ENCODE measurements around the gene CITED1. TPM values are rescaled to one million over a fixed set of nuclear protein-coding genes. Genes with fewer than 3 reads are reported as not detected.

CITED1 gene
- total and polyA plus RNA-seq, 12 donors = 0.20 to 0.83 (median 0.53) TPM; not detected in 9

- Histone ChIP-seq H3K27ac (no peak overlapping the region), H3K36me3 (no peaks in the 10 kb centered on the region), H3K9me3 (no peaks in the 10 kb centered on the region), H3K4me1 (no peaks in the 10 kb centered on the region), H3K27me3 (peaks cover 0 to 59% (median 0%) of the 10 kb centered on the region in 7 donors), H3K4me3 (no peak overlapping the region)
- no peak for DNase-seq
- no peak for TF ChIP-seq CTCF (IDR thresholded peaks at IDR 0.05)
- intact Hi-C loops (cut with DNase I) = no loop called here
- ATAC-seq = no peak
Observed at GRCh38 chrX:72253686-72254085, 52.0 kb downstream of the CITED1 start.

Other genes with a start within 250 kb of the CITED1 start
- 1 to 10 TPM; 1.6 to 5.4 (median 2.9) TPM for gene RTL5, start 174.0 kb downstream of the CITED1 start, total RNA-seq
- 1 to 10 TPM; 1.1 to 1.8 TPM for gene RTL5, start 174.0 kb downstream of the CITED1 start, polyA plus RNA-seq
- gene PIN4, start 124.2 kb downstream of the CITED1 start, total RNA-seq = 10 to 100 TPM in 6 of 10 donors, 1 to 10 TPM in 4; 6.9 to 15.6 (median 10.5) TPM
- gene PIN4, start 124.2 kb downstream of the CITED1 start, polyA plus RNA-seq = 10 to 100 TPM; 17.7 to 52.8 TPM
- under 1 TPM in 3 of 10 donors, not detected in 7; 0.08 to 0.23 (median 0.17) TPM for gene ERCC6L, start 66.9 kb downstream of the CITED1 start, total RNA-seq
- under 1 TPM in 1 of 2 donors, not detected in 1; 0.01 TPM for gene ERCC6L, start 66.9 kb downstream of the CITED1 start, polyA plus RNA-seq
- gene RPS4X, start 28.7 kb downstream of the CITED1 start, total RNA-seq = 100 to 1,000 TPM; 404 to 657 (median 436) TPM
- 100 to 1,000 TPM; 397 to 783 TPM for gene RPS4X, start 28.7 kb downstream of the CITED1 start, polyA plus RNA-seq